ENCODE data around the gene EFTUD2. TPM values are rescaled to one million over a fixed set of nuclear protein-coding genes. Genes with fewer than 3 reads are reported as not detected.

EFTUD2 gene
- total RNA-seq, 1 donor from 2014 or later: 192 TPM

DNA sequence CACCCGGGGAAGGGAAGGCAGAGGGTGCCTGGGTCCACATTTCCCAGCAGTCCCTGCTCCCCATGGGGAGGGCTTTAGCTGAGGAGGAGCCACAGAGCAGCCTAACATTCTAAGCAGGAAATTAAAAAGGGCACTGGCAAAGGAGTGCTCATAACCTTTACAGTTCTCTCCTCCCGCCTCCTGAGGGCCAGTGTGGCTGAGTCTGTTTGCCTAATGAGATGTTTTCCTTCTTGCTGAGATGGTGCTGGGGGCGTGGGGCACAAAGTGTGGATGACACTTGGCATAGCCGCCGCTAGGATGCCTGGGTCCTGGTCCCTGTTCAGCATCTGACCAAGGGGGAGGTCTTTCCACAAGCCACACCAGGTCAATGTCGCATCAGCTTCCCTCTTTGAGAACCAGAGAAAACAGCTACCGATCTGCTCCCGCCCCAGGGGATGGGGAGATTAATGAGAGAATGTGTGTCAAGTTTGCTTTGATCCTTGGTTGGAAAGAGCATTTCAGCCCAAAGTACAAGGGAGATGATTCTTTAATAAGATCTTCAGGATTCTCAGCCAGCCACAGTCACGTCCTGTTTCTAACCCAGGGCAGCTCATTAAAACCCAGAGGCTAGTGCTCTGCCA, 42.6 kb upstream of the EFTUD2 start:
- DNase-seq: no peak
- intact Hi-C loops (cut with micrococcal nuclease): no loop called here
- Mint-ChIP-seq H3K4me1 (peaks cover 4% of the 10 kb centered on the region), H3K9me3 (no peaks in the 10 kb centered on the region), H3K27ac (no peak overlapping the region), H3K36me3 (ENCODE audit: low read depth) (no peaks in the 10 kb centered on the region), H3K27me3 (peaks cover 4% of the 10 kb centered on the region), H3K4me3 (no peak overlapping the region)
- ATAC-seq (ENCODE audit: low read depth): no peak
- ChIA-PET POLR2A (interaction anchor here (0.7 kb wide), 1 partner anchor 98 kb away, joined by 6 read pairs; no protein-coding TSS in a partner anchor), CTCF (no interaction called here)
- TF ChIP-seq, protein P1, sequence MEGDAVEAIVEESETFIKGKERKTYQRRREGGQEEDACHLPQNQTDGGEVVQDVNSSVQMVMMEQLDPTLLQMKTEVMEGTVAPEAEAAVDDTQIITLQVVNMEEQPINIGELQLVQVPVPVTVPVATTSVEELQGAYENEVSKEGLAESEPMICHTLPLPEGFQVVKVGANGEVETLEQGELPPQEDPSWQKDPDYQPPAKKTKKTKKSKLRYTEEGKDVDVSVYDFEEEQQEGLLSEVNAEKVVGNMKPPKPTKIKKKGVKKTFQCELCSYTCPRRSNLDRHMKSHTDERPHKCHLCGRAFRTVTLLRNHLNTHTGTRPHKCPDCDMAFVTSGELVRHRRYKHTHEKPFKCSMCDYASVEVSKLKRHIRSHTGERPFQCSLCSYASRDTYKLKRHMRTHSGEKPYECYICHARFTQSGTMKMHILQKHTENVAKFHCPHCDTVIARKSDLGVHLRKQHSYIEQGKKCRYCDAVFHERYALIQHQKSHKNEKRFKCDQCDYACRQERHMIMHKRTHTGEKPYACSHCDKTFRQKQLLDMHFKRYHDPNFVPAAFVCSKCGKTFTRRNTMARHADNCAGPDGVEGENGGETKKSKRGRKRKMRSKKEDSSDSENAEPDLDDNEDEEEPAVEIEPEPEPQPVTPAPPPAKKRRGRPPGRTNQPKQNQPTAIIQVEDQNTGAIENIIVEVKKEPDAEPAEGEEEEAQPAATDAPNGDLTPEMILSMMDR (IDR thresholded peaks at IDR 0.05): no peak

- no peak for DNase-seq
- Mint-ChIP-seq H3K27me3 (no peaks in the 10 kb centered on the region), H3K36me3 (ENCODE audit: low read depth) (no peaks in the 10 kb centered on the region), H3K27ac (no peak overlapping the region), H3K9me3 (no peaks in the 10 kb centered on the region), H3K4me1 (no peaks in the 10 kb centered on the region), H3K4me3 (no peak overlapping the region)
- TF ChIP-seq, protein P1 (IDR thresholded peaks at IDR 0.05): no peak
- ChIA-PET CTCF (interaction anchor here (0.9 kb wide), 1 partner anchor 21 kb away, joined by 5 read pairs; no protein-coding TSS in a partner anchor), POLR2A (no interaction called here)
- intact Hi-C loops (cut with micrococcal nuclease): no loop called here
- ATAC-seq (ENCODE audit: low read depth): no peak
Measured at GRCh38 chr17:44940768-44941167, 41.5 kb upstream of the EFTUD2 start.

- ATAC-seq (ENCODE audit: low read depth) (no peak), DNase-seq (no peak)
- H3K27ac Mint-ChIP-seq: no peak overlapping the region
- no peaks in the 10 kb centered on the region for H3K27me3 Mint-ChIP-seq
- no peaks in the 10 kb centered on the region for H3K36me3 Mint-ChIP-seq (ENCODE audit: low read depth)
- POLR2A ChIA-PET: no interaction called here
- intact Hi-C loops (cut with micrococcal nuclease): no loop called here
- no peaks in the 10 kb centered on the region for H3K9me3 Mint-ChIP-seq
- CTCF ChIA-PET: interaction anchor here (0.9 kb wide), 1 partner anchor 20 kb away, joined by 5 read pairs; no protein-coding TSS in a partner anchor
- no peaks in the 10 kb centered on the region for H3K4me1 Mint-ChIP-seq
- TF ChIP-seq, protein P1 (IDR thresholded peaks at IDR 0.05): no peak
- no peak overlapping the region for H3K4me3 Mint-ChIP-seq
Measured at GRCh38 chr17:44940317-44940716, 41.1 kb upstream of the EFTUD2 start.

DNA sequence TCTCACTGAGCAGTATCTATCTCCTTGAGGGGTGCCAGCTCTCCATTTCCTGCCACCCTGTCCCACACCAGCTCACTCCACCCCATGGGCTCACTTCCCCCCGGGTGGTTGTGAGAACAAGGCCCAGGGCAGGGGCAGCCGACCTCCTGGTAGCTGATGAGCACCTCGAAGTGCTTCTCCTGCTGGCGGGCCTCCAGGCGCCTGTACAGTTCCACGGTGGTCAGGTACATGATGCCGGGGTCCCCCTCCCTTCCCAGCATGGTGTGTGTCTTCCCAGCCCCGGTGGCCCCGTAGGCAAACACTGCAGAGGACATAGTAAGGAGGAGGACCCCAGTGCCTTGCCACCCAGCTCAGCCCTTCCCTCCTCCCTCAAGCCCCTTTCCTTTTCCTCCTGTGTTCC, 35.9 kb upstream of the EFTUD2 start:
- ChIA-PET CTCF (no interaction called here), POLR2A (no interaction called here)
- no peak for DNase-seq
- Mint-ChIP-seq H3K36me3 (ENCODE audit: low read depth) (no peaks in the 10 kb centered on the region), H3K27me3 (no peaks in the 10 kb centered on the region), H3K4me1 (no peaks in the 10 kb centered on the region), H3K4me3 (no peak overlapping the region), H3K27ac (no peak overlapping the region), H3K9me3 (no peaks in the 10 kb centered on the region)
- intact Hi-C loops (cut with micrococcal nuclease): no loop called here
- no peak for ATAC-seq (ENCODE audit: low read depth)
- TF ChIP-seq, protein P1 (IDR thresholded peaks at IDR 0.05): no peak

DNA sequence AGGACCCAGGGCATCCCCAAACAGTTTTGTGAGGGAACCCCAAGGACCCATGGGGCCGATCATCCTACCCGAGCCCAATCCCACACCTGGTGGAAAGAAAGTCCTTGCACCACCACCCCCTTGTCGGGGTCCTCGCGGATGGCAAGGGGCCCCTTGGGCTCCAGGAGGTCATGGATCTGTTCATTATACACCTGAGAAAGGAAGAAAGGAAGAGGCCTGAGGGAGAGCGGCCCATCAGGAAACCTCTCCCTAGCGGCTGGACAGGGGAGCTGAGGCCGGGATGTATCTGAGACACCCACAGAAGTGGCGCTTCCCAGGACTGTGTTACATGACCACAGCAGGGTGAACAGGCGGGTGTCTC, 35.5 kb upstream of the EFTUD2 start:
- DNase-seq (no peak), ATAC-seq (ENCODE audit: low read depth) (no peak)
- no peak overlapping the region for H3K4me3 Mint-ChIP-seq
- H3K4me1 Mint-ChIP-seq: no peaks in the 10 kb centered on the region
- no peaks in the 10 kb centered on the region for H3K36me3 Mint-ChIP-seq (ENCODE audit: low read depth)
- no peaks in the 10 kb centered on the region for H3K9me3 Mint-ChIP-seq
- TF ChIP-seq, protein P1 (IDR thresholded peaks at IDR 0.05): no peak
- no peak overlapping the region for H3K27ac Mint-ChIP-seq
- intact Hi-C loops (cut with micrococcal nuclease): no loop called here
- no peaks in the 10 kb centered on the region for H3K27me3 Mint-ChIP-seq
- ChIA-PET CTCF (no interaction called here), POLR2A (no interaction called here)
